ENCODE results near the gene DGKB. TPM values are rescaled to one million over a fixed set of nuclear protein-coding genes. Genes with fewer than 3 reads are reported as not detected.
A peak's percentile ranks its signal among the peaks of the same experiment; 100 is the strongest.

Gene DGKB
- total and polyA plus RNA-seq, 2 donors (not counting 1 experiment from before 2014, with no cell fraction given), result 0.31 TPM; not detected in 1

GRCh38 chr7:14252458-14252857 lies 650.1 kb downstream of the DGKB start:
- H3K4me1 ChIP-seq (ENCODE audit: control insufficient read depth, extremely low read depth, insufficient read depth, low read length), result no peaks in the 10 kb centered on the region
- H3K4me2 ChIP-seq (ENCODE audit: extremely low read depth, insufficient read depth, low read length), result no peak overlapping the region
- no peak for TF ChIP-seq CTCF (conservative IDR thresholded peaks at IDR 0.05 in 1 of 2, IDR thresholded peaks at IDR 0.05 in 1 of 2; ENCODE audit: low read depth in 1 of 2, low read length in 2 of 2)
- no peak for TF ChIP-seq EZH2 (IDR thresholded peaks at IDR 0.05; ENCODE audit: low read length, missing control alignments)
- no peak overlapping the region for H3K27ac ChIP-seq (ENCODE audit: insufficient read depth, low read length)
- no peaks in the 10 kb centered on the region for H3K9me3 ChIP-seq (ENCODE audit: control insufficient read depth, insufficient read depth, low read depth, low read length)
- H4K20me1 ChIP-seq (ENCODE audit: control insufficient read depth, extremely low read depth, insufficient read depth, low read length), result no peaks in the 10 kb centered on the region
- H2AFZ ChIP-seq (ENCODE audit: low read length), result no peak overlapping the region
- no peaks in the 10 kb centered on the region for H3K27me3 ChIP-seq (ENCODE audit: control insufficient read depth, insufficient read depth, low read length)
- H3K4me3 ChIP-seq (replicated peaks in 1 of 4; ENCODE audit: control extremely low read depth in 1 of 4, insufficient read depth in 1 of 4, low read depth in 3 of 4, low read length in 4 of 4), result no peak overlapping the region
- DNase-seq (ENCODE audit: low read depth in 2 of 2), result no peak
- H3K9ac ChIP-seq (ENCODE audit: insufficient read depth, low read length), result no peak overlapping the region
- no peaks in the 10 kb centered on the region for H3K36me3 ChIP-seq (ENCODE audit: control insufficient read depth, insufficient read depth, low read length)
- no peaks in the 10 kb centered on the region for H3K79me2 ChIP-seq (ENCODE audit: control insufficient read depth, insufficient read depth, low read length)

- DNase-seq (ENCODE audit: low read depth in 2 of 2), result no peak
- no peak overlapping the region for H3K9ac ChIP-seq (ENCODE audit: insufficient read depth, low read length)
- H3K79me2 ChIP-seq (ENCODE audit: control insufficient read depth, insufficient read depth, low read length), result no peaks in the 10 kb centered on the region
- H3K36me3 ChIP-seq (ENCODE audit: control insufficient read depth, insufficient read depth, low read length), result no peaks in the 10 kb centered on the region
- H3K4me1 ChIP-seq (ENCODE audit: control insufficient read depth, extremely low read depth, insufficient read depth, low read length), result no peaks in the 10 kb centered on the region
- TF ChIP-seq EZH2 (IDR thresholded peaks at IDR 0.05; ENCODE audit: low read length, missing control alignments) (no peak), CTCF (conservative IDR thresholded peaks at IDR 0.05 in 1 of 2, IDR thresholded peaks at IDR 0.05 in 1 of 2; ENCODE audit: low read depth in 1 of 2, low read length in 2 of 2) (no peak)
- no peak overlapping the region for H3K27ac ChIP-seq (ENCODE audit: insufficient read depth, low read length)
- no peak overlapping the region for H2AFZ ChIP-seq (ENCODE audit: low read length)
- H3K27me3 ChIP-seq (ENCODE audit: control insufficient read depth, insufficient read depth, low read length), result no peaks in the 10 kb centered on the region
- H3K4me2 ChIP-seq (ENCODE audit: extremely low read depth, insufficient read depth, low read length), result no peak overlapping the region
- H3K4me3 ChIP-seq (replicated peaks in 1 of 4; ENCODE audit: control extremely low read depth in 1 of 4, insufficient read depth in 1 of 4, low read depth in 3 of 4, low read length in 4 of 4), result no peak overlapping the region
- no peaks in the 10 kb centered on the region for H4K20me1 ChIP-seq (ENCODE audit: control insufficient read depth, extremely low read depth, insufficient read depth, low read length)
- H3K9me3 ChIP-seq (ENCODE audit: control insufficient read depth, insufficient read depth, low read depth, low read length), result no peaks in the 10 kb centered on the region
Measured at GRCh38 chr7:14242175-14242574, 660.4 kb downstream of the DGKB start.

GRCh38 chr7:14236834-14237233 lies 665.7 kb downstream of the DGKB start:
- no peaks in the 10 kb centered on the region for H4K20me1 ChIP-seq (ENCODE audit: control insufficient read depth, extremely low read depth, insufficient read depth, low read length)
- H3K79me2 ChIP-seq (ENCODE audit: control insufficient read depth, insufficient read depth, low read length), result no peaks in the 10 kb centered on the region
- H3K36me3 ChIP-seq (ENCODE audit: control insufficient read depth, insufficient read depth, low read length), result no peaks in the 10 kb centered on the region
- H3K9me3 ChIP-seq (ENCODE audit: control insufficient read depth, insufficient read depth, low read depth, low read length), result no peaks in the 10 kb centered on the region
- no peaks in the 10 kb centered on the region for H3K4me1 ChIP-seq (ENCODE audit: control insufficient read depth, extremely low read depth, insufficient read depth, low read length)
- H3K4me3 ChIP-seq (replicated peaks in 1 of 4; ENCODE audit: control extremely low read depth in 1 of 4, insufficient read depth in 1 of 4, low read depth in 3 of 4, low read length in 4 of 4), result no peak overlapping the region
- no peak overlapping the region for H3K27ac ChIP-seq (ENCODE audit: insufficient read depth, low read length)
- no peak overlapping the region for H3K9ac ChIP-seq (ENCODE audit: insufficient read depth, low read length)
- H2AFZ ChIP-seq (ENCODE audit: low read length), result no peak overlapping the region
- H3K4me2 ChIP-seq (ENCODE audit: extremely low read depth, insufficient read depth, low read length), result no peak overlapping the region
- TF ChIP-seq EZH2 (IDR thresholded peaks at IDR 0.05; ENCODE audit: low read length, missing control alignments) (no peak), CTCF (conservative IDR thresholded peaks at IDR 0.05 in 1 of 2, IDR thresholded peaks at IDR 0.05 in 1 of 2; ENCODE audit: low read depth in 1 of 2, low read length in 2 of 2) (no peak)
- peak; percentile 18 to 21 for DNase-seq (ENCODE audit: low read depth in 2 of 2)
- H3K27me3 ChIP-seq (ENCODE audit: control insufficient read depth, insufficient read depth, low read length), result no peaks in the 10 kb centered on the region
